ENCODE data around the gene ITGA8.

ITGA8 gene

DNA sequence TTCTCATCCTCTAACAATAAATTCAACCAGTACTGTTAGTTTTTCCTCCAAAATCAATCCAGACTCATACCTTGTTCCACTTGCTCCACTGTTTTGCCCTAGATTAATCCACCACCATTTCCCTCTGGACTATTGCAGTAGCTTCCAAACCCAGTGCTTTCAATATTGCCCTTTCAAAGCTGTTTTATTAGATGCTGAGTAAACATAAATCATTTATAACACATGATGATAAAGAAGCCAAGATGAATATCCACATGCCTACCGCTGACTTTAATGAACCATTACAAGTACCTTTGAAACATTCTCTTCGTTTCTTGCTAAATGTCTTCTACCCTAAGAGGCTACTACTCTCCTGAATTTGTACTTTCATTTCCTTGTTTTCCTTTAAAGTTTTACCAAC lies 174.5 kb downstream of the ITGA8 start:
- TF ChIP-seq GATA2 (IDR thresholded peaks at IDR 0.05; ENCODE audit: low read depth, low read length) (no peak), GATA3 (IDR thresholded peaks at IDR 0.05; ENCODE audit: low read depth, low read length) (no peak)

DNA sequence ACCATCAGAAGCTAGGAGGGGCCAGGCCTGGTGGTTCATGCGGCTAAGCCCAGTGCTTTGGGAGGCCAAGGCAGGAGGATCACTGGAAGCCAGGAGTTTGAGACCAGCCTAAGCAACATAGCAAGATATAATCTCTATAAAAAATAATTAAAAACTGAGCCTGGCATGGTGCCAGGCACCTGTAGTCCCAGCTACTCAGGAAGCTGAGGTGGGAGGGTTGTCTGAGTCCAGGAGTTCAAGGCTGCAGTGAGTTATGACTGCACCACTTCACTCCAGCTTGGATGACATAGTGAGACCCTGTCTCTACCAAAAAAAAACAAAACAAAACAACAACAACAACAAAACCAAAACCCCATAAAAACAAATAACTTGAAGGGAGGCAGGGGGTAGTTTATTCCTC lies 175.7 kb downstream of the ITGA8 start:
- TF ChIP-seq GATA3 (IDR thresholded peaks at IDR 0.05; ENCODE audit: low read depth, low read length) (no peak), GATA2 (IDR thresholded peaks at IDR 0.05; ENCODE audit: low read depth, low read length) (no peak)

- no peak for TF ChIP-seq GATA3 (IDR thresholded peaks at IDR 0.05; ENCODE audit: low read depth, low read length)
- TF ChIP-seq GATA2 (IDR thresholded peaks at IDR 0.05; ENCODE audit: low read depth, low read length) = no peak
Observed at GRCh38 chr10:15542817-15543216, 176.9 kb downstream of the ITGA8 start.

DNA sequence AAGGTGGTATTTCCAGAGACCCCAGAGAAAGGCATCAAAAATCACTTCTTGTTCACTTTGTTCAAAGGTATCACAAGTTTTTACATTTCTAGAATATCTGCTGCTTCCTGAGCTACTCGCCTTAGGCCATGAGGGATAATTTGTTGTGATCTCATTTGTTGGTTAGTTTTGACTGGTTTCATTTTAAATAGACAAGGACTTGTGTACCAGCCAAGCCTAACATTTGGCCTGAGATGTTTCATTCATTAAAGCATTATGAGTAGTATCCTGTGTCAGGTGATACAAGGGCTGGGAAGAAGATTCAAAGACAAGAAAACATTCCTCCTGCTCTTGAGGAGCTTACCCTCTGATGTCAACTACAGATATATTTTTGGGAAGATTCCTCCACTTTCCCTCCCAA lies 178.3 kb downstream of the ITGA8 start:
- TF ChIP-seq GATA3 (IDR thresholded peaks at IDR 0.05; ENCODE audit: low read depth, low read length) = no peak
- TF ChIP-seq GATA2 (IDR thresholded peaks at IDR 0.05; ENCODE audit: low read depth, low read length) = no peak

DNA sequence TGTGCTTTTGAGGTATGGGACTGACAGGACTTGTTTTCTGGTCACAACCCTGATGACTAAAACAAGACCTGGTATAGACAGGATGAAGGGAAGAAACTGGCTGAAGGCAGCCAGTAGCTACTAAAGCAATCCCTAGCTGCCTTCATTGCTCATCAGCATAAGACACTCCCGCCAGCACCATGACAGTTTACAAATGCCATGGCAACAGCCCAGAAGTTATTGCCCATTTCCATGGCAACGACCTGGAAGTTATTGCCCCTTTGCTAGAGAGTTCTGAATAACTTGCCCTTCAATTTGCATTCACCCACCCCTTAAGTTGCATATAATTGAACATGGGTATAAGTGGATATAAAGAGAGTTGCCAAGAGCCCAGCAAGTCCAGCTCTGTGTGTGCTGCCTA lies 179.0 kb downstream of the ITGA8 start:
- TF ChIP-seq GATA3 (IDR thresholded peaks at IDR 0.05; ENCODE audit: low read depth, low read length) = no peak
- TF ChIP-seq GATA2 (IDR thresholded peaks at IDR 0.05; ENCODE audit: low read depth, low read length) = no peak

- TF ChIP-seq GATA2 (IDR thresholded peaks at IDR 0.05; ENCODE audit: low read depth, low read length) = no peak
- no peak for TF ChIP-seq GATA3 (IDR thresholded peaks at IDR 0.05; ENCODE audit: low read depth, low read length)
Observed at GRCh38 chr10:15539262-15539661, 180.5 kb downstream of the ITGA8 start.

DNA sequence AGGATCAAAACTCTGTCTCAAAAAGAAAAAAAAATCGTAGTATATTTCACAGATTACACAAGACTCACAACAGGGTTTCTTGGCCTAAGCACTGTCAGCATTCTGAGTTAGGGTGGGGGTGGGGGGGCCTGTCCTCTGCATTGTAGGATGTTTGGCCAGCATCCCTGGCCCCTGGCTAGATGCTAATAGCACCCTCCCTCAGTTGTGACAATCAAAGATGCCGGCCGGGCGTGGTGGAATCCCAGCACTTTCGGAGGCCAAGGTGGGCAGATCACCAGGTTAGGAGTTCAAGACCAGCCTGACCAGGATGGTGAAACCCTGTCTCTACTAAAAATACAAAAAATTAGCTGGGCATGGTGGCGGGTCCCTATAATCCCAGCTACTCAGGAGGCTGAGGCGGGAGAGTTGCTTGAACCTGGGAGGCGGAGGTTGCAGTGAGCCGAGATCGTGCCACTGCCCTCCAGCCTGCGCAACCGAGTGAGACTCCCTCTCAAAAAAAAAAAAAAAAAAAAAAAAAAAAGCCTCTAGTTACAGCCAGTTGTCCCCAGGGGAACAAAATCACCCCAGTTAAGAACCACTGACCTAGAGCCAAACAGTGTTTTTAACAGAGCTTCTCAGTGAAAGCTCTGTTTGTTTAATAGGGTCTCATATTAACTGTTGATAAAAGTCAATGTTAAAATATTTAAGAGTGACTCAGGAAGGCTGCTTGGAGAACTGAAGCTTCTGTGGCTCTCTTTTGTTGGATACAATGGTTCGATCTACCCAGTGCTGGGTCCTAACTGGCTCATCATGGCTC lies 187.6 kb downstream of the ITGA8 start:
- TF ChIP-seq GATA2 (IDR thresholded peaks at IDR 0.05; ENCODE audit: low read depth, low read length) (no peak), GATA3 (IDR thresholded peaks at IDR 0.05; ENCODE audit: low read depth, low read length) (no peak)

- TF ChIP-seq GATA2 (IDR thresholded peaks at IDR 0.05; ENCODE audit: low read depth, low read length) = no peak
- TF ChIP-seq GATA3 (IDR thresholded peaks at IDR 0.05; ENCODE audit: low read depth, low read length) = no peak
Observed at GRCh38 chr10:15528859-15529239, 190.9 kb downstream of the ITGA8 start.

- TF ChIP-seq GATA3 (IDR thresholded peaks at IDR 0.05; ENCODE audit: low read depth, low read length) (no peak), GATA2 (IDR thresholded peaks at IDR 0.05; ENCODE audit: low read depth, low read length) (no peak)
Observed at GRCh38 chr10:15526754-15527153, 193.0 kb downstream of the ITGA8 start.

GRCh38 chr10:15521328-15521903 lies 198.3 kb downstream of the ITGA8 start:
- TF ChIP-seq GATA2 (IDR thresholded peaks at IDR 0.05; ENCODE audit: low read depth, low read length) = no peak
- no peak for TF ChIP-seq GATA3 (IDR thresholded peaks at IDR 0.05; ENCODE audit: low read depth, low read length)

DNA sequence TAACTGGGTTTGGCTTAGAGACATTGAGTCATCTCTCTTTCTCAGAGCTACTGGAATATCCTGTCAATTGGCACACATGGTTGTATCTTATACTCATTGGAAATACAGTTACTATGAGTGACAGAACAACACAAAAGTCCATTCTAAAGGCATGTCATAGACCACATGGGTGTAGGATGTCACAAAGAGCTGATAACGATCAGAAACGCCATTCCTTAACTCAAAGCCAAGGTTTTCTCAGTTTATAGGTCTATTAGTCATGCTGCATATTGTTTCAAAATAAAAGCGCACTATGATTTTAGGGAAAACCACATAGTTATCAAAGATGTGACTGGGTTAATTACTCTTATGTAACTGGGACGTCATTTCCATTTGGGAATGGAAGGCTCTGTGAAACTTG lies 201.5 kb downstream of the ITGA8 start:
- TF ChIP-seq GATA2 (IDR thresholded peaks at IDR 0.05; ENCODE audit: low read depth, low read length) (no peak), GATA3 (IDR thresholded peaks at IDR 0.05; ENCODE audit: low read depth, low read length) (no peak)

DNA sequence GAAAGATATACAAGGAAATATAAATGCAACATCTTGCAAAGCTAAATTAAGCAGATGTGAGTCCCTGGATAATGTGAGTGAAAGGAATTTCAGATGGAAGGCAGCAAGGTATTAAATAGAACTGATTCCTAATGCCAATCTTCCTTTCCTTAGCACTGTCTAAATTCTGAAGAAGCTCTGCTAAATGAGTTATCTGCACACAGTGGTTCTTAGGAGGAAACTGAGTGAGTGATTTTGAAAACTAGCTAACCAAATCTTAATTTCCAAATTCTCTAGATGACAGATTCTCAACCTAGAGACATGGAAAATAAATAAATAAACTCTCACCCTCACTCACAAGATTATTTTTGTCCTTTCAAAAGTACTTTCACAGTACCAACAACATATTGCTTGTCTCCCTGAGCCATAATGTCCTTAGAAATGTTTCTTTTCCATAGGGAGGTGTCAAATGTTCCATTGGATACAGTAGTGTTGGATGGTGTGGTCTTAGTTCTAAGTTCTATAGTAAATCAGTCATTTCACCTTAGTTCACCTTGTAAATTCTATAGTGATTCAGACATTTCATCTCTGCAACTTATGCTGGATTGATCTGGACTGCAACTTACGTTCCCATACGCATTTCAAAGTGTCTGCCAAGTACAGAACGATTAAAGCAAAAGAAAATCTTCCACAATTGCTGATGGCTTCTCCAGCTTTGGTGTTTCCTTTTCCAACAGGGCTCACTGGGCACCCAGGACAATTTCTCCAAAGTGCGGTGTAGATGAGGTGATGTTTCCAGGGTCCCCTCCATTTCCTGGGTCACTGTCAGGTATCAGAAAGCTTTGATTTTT lies 203.3 kb downstream of the ITGA8 start:
- TF ChIP-seq GATA2 (IDR thresholded peaks at IDR 0.05; ENCODE audit: low read depth, low read length) = no peak
- no peak for TF ChIP-seq GATA3 (IDR thresholded peaks at IDR 0.05; ENCODE audit: low read depth, low read length)

GRCh38 chr10:15515202-15515601 lies 204.5 kb downstream of the ITGA8 start:
- no peak for TF ChIP-seq GATA2 (IDR thresholded peaks at IDR 0.05; ENCODE audit: low read depth, low read length)
- no peak for TF ChIP-seq GATA3 (IDR thresholded peaks at IDR 0.05; ENCODE audit: low read depth, low read length)

DNA sequence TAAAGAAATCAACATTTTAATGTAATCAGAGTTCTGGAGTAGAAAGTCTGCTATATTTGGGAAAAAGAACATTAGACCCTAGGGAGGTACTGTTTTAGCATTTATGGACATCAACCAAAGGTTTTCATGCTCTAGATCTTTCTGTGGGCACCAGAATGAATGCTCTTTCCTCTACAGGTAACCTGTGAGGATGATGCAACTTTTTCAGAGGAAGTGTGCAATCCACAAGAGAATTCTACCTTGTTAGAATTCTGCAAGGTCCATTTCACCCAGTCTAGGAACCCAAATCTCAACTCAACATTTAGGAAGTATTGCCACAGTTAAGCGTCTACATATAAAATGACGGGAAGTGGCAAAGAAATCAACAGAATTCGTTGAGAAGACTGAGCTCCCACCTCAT lies 208.8 kb downstream of the ITGA8 start:
- TF ChIP-seq GATA3 (IDR thresholded peaks at IDR 0.05; ENCODE audit: low read depth, low read length) = no peak
- TF ChIP-seq GATA2 (IDR thresholded peaks at IDR 0.05; ENCODE audit: low read depth, low read length) = no peak
